Common myeloid progenitor, CD34-positive (primary cell): ENCODE results near the gene AP3B1.
A peak's percentile ranks its signal among the peaks of the same experiment; 100 is the strongest.

Source experiments
- CTCF ChIA-PET: fragments of 350-600 bp; sonication (Branson Sonifier 250); formaldehyde crosslinking; loops from one replicate; lab custom pipeline; 2021; ENCODE audit warnings: antibody characterized with exemption; lab: Charles Lee
- POLR2A ChIA-PET: fragments of 350-600 bp; sonication (Branson Sonifier 250); formaldehyde crosslinking; loops from one replicate; lab custom pipeline; 2021; ENCODE audit warnings: antibody characterized with exemption; lab: Charles Lee
- DNase-seq, 3 donors: peaks; one replicate each; pipeline versions ENCODE4 v3.0.0 to v3.0.0-alpha.2; 2013
- H3K27ac ChIP-seq, 2 experiments: 1 replicate in 1 of 2; 2 replicates in 1 of 2; pipeline ENCODE4 v1.7.0; 2013; ENCODE audit warnings: inconsistent platforms in 2 of 2, low read length in 2 of 2, mild to moderate bottlenecking in 2 of 2, low read depth in 1 of 2, moderate library complexity in 1 of 2; ENCODE audit not compliant: severe bottlenecking in 2 of 2, insufficient read depth in 1 of 2, poor library complexity in 1 of 2
- H3K27me3 ChIP-seq, 5 experiments: replicated peaks in 2 of 5; 1 replicate in 3 of 5; 2 replicates in 2 of 5; pipeline versions ENCODE4 v1.6.1 to v1.7.0; 2013; ENCODE audit warnings: low read length in 4 of 5, mild to moderate bottlenecking in 2 of 5, moderate library complexity in 2 of 5, inconsistent platforms in 1 of 5; ENCODE audit not compliant: insufficient read depth in 5 of 5, control insufficient read depth in 4 of 5
- H3K36me3 ChIP-seq, 4 experiments: 1 replicate in 2 of 4; 2 replicates in 2 of 4; pipeline versions ENCODE4 v1.6.1 to v1.7.0; 2013; ENCODE audit warnings: low read length in 3 of 4, control low read depth in 1 of 4, mild to moderate bottlenecking in 1 of 4; ENCODE audit not compliant: control insufficient read depth in 4 of 4, insufficient read depth in 4 of 4
- H3K4me1 ChIP-seq, 4 experiments: 1 replicate in 3 of 4; 2 replicates in 1 of 4; pipeline versions ENCODE4 v1.6.1 to v1.7.1; 2013; ENCODE audit warnings: low read length in 3 of 4, mild to moderate bottlenecking in 3 of 4, control low read depth in 1 of 4, inconsistent platforms in 1 of 4, moderate library complexity in 1 of 4; ENCODE audit not compliant: control insufficient read depth in 4 of 4, insufficient read depth in 4 of 4; ENCODE audit errors: control extremely low read depth in 1 of 4
- H3K4me3 ChIP-seq, 7 experiments: 1 replicate in 4 of 7; 2 replicates in 3 of 7; pipeline versions ENCODE4 v1.5.1 to v1.7.0; 2013; ENCODE audit warnings: mild to moderate bottlenecking in 7 of 7, low read length in 6 of 7, moderate library complexity in 6 of 7, inconsistent platforms in 2 of 7, low read depth in 2 of 7, control low read depth in 1 of 7; ENCODE audit not compliant: insufficient read depth in 4 of 7, control insufficient read depth in 1 of 7; ENCODE audit errors: extremely low read depth in 1 of 7
- H3K9me3 ChIP-seq, 5 experiments: 1 replicate in 4 of 5; 2 replicates in 1 of 5; pipeline versions ENCODE4 v1.6.1 to v1.7.1; 2013; ENCODE audit warnings: low read length in 4 of 5, mild to moderate bottlenecking in 2 of 5, inconsistent platforms in 1 of 5, low read depth in 1 of 5, moderate library complexity in 1 of 5; ENCODE audit not compliant: control insufficient read depth in 4 of 5, insufficient read depth in 2 of 5; ENCODE audit errors: control extremely low read depth in 1 of 5
- WGBS: methylation state at CpG from one replicate; pipeline ENCODE4 v1.1.5; 2013; ENCODE audit not compliant: insufficient coverage; 5-methylcytosine and 5-hydroxymethylcytosine counted together

AP3B1 gene

GRCh38 chr5:78116167-78116566 is 178.3 kb downstream of the AP3B1 start:
- ChIA-PET CTCF (no interaction called here), POLR2A (no interaction called here)
- no peak for DNase-seq
- Histone ChIP-seq H3K36me3 (peaks cover 7 to 30% (median 13%) of the 10 kb centered on the region in 4 experiments), H3K4me1 (no peaks in the 10 kb centered on the region), H3K4me3 (no peak overlapping the region), H3K27ac (no peak overlapping the region), H3K27me3 (no peaks in the 10 kb centered on the region), H3K9me3 (peaks cover 0 to 4% (median 0%) of the 10 kb centered on the region in 5 experiments)
- no CpG with 5 or more reads among the region's 1 CpG for WGBS

GRCh38 chr5:78113689-78114264 is 180.7 kb downstream of the AP3B1 start:
- H3K9me3 ChIP-seq: peaks cover 0 to 3% (median 0%) of the 10 kb centered on the region in 5 experiments
- no peaks in the 10 kb centered on the region for H3K27me3 ChIP-seq
- H3K27ac ChIP-seq: peak overlapping the region in 1 of 2 experiments; percentile 32
- no peak for DNase-seq
- ChIA-PET POLR2A (no interaction called here), CTCF (interaction anchor here (0.8 kb wide), 1 partner anchor 14 kb away, joined by 3 read pairs; no protein-coding TSS in a partner anchor)
- no peak overlapping the region for H3K4me3 ChIP-seq
- peaks cover 7 to 31% (median 13%) of the 10 kb centered on the region in 4 experiments for H3K36me3 ChIP-seq
- WGBS: 100% methylated on average over 3 of the region's 5 CpGs
- H3K4me1 ChIP-seq: no peaks in the 10 kb centered on the region

- H3K4me1 ChIP-seq: no peaks in the 10 kb centered on the region
- DNase-seq: no peak
- ChIA-PET POLR2A (interaction anchor here (0.6 kb wide), 1 partner anchor 1304 kb away, joined by 4 read pairs; no protein-coding TSS in a partner anchor), CTCF (no interaction called here)
- H3K4me3 ChIP-seq: no peak overlapping the region
- peaks cover 7 to 28% (median 13%) of the 10 kb centered on the region in 4 experiments for H3K36me3 ChIP-seq
- no peak overlapping the region for H3K27ac ChIP-seq
- WGBS: 96% methylated on average over 4 of the region's 10 CpGs
- no peaks in the 10 kb centered on the region for H3K9me3 ChIP-seq
- no peaks in the 10 kb centered on the region for H3K27me3 ChIP-seq
These were observed 181.6 kb downstream of the AP3B1 start for GRCh38 chr5:78112931-78113330.

GRCh38 chr5:78109891-78110324 is 184.6 kb downstream of the AP3B1 start:
- POLR2A ChIA-PET: no interaction called here
- Histone ChIP-seq H3K9me3 (no peaks in the 10 kb centered on the region), H3K4me1 (no peaks in the 10 kb centered on the region), H3K27ac (no peak overlapping the region), H3K4me3 (no peak overlapping the region), H3K36me3 (peaks cover 7 to 28% (median 16%) of the 10 kb centered on the region in 4 experiments), H3K27me3 (no peaks in the 10 kb centered on the region)
- CTCF ChIA-PET: no interaction called here
- WGBS: no CpG with 5 or more reads among the region's 3 CpGs
- DNase-seq: peak in 1 of 3 donors; percentile 13

GRCh38 chr5:78108564-78108963 is 185.9 kb downstream of the AP3B1 start:
- no peak overlapping the region for H3K27ac ChIP-seq
- H3K4me1 ChIP-seq: no peaks in the 10 kb centered on the region
- POLR2A ChIA-PET: no interaction called here
- CTCF ChIA-PET: no interaction called here
- H3K36me3 ChIP-seq: peaks cover 4 to 21% (median 13%) of the 10 kb centered on the region in 4 experiments
- no peaks in the 10 kb centered on the region for H3K9me3 ChIP-seq
- DNase-seq: no peak
- WGBS: no CpG with 5 or more reads among the region's 3 CpGs
- no peak overlapping the region for H3K4me3 ChIP-seq
- no peaks in the 10 kb centered on the region for H3K27me3 ChIP-seq

GRCh38 chr5:78103232-78103918 is 191.1 kb downstream of the AP3B1 start:
- H3K4me1 ChIP-seq: no peaks in the 10 kb centered on the region
- H3K9me3 ChIP-seq: peaks cover 0 to 4% (median 2%) of the 10 kb centered on the region in 5 experiments
- peaks cover 11 to 32% (median 25%) of the 10 kb centered on the region in 4 experiments for H3K36me3 ChIP-seq
- ChIA-PET CTCF (interaction anchor here (1.3 kb wide), 1 partner anchor 13 kb away, joined by 4 read pairs; no protein-coding TSS in a partner anchor), POLR2A (no interaction called here)
- no CpG with 5 or more reads among the region's 4 CpGs for WGBS
- no peak for DNase-seq
- no peak overlapping the region for H3K27ac ChIP-seq
- no peak overlapping the region for H3K4me3 ChIP-seq
- H3K27me3 ChIP-seq: no peaks in the 10 kb centered on the region

GRCh38 chr5:78102500-78102899 is 192.0 kb downstream of the AP3B1 start:
- no peaks in the 10 kb centered on the region for H3K4me1 ChIP-seq
- no peak for DNase-seq
- ChIA-PET POLR2A (no interaction called here), CTCF (interaction anchor here (0.8 to 1.3 kb wide), 2 partner anchors 13 to 24 kb away, joined by 3 to 4 read pairs; no protein-coding TSS in a partner anchor)
- H3K36me3 ChIP-seq: peaks cover 10 to 28% (median 24%) of the 10 kb centered on the region in 4 experiments
- no peaks in the 10 kb centered on the region for H3K27me3 ChIP-seq
- peaks cover 0 to 4% (median 2%) of the 10 kb centered on the region in 5 experiments for H3K9me3 ChIP-seq
- no peak overlapping the region for H3K27ac ChIP-seq
- no peak overlapping the region for H3K4me3 ChIP-seq
